ENCODE data around the gene RNF39. TPM values are rescaled to one million over a fixed set of nuclear protein-coding genes. Genes with fewer than 3 reads are reported as not detected.
A peak's percentile ranks its signal among the peaks of the same experiment; 100 is the strongest.

Gene RNF39
- total and polyA plus RNA-seq, 2 of the 13 experiments (the other 11 are each of a cell fraction or from before 2014, with no cell fraction given) = 0.13 to 1.8 TPM

DNA sequence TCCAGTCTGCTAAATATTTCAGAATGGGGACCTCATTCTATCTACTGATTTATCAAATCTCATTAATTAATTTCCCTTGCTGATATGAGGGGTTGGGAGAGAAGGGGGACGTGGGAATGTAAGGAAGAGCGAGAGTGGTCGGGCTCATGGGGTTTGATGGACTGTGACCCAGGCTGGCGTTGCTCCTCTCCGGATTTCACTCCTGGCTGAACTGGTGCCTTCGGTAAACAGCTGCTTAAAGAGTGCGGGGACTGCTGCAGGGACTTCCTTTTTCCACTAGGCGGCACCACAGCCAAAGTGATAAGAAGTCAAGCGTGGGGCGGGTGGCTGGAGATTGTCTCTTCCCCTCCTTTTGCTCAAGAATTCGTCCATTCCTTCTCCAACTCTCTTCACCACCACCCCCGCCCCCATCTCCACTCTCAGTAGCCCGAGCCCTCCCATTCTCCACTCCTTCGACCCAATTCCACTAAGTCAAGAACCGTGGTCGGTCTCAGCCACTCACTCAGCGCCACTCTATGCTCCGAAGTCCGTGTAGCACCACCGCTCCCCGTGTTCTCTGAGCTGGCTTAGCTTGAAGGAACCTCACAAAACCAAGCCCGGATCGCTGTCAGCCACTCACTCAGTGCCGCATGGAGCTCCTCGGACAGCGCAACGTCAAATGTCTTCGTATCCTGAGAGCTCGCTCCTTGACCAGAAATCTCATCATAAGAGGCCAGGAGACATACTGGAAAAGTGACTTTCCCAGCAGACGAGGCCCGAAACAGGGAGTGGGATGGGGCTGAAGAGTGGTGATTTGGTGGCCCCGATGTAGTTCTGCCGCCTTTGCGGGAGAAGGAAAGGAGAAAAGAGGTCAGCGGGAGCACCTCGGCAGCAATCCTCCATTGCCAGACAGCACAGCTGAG, 27.7 kb upstream of the RNF39 start (continued):
- TF ChIP-seq PHF20 (CRISPR knock-in tag; IDR thresholded peaks at IDR 0.05) = no peak
- peak in 1 of 2 experiments; percentile 66; a peak in 2 of 4 replicates for TF ChIP-seq KLF16 (CRISPR knock-in tag; IDR thresholded peaks at IDR 0.05)
- no peak for TF ChIP-seq ZNF232 (CRISPR knock-in tag; IDR thresholded peaks at IDR 0.05; ENCODE audit: borderline replicate concordance)
- TF ChIP-seq SIN3B (IDR thresholded peaks at IDR 0.05; ENCODE audit: low read length) = no peak
- no peak for TF ChIP-seq U2AF2 (IDR thresholded peaks at IDR 0.05; ENCODE audit: low read depth, low read length)
- TF ChIP-seq KLF6 (CRISPR knock-in tag; IDR thresholded peaks at IDR 0.05) = peak; percentile 83
- TF ChIP-seq ZNF841 (CRISPR knock-in tag; IDR thresholded peaks at IDR 0.05; ENCODE audit: borderline replicate concordance) = no peak
- no peak for TF ChIP-seq RAD51 (IDR thresholded peaks at IDR 0.05; ENCODE audit: borderline replicate concordance)
- TF ChIP-seq, protein P1, sequence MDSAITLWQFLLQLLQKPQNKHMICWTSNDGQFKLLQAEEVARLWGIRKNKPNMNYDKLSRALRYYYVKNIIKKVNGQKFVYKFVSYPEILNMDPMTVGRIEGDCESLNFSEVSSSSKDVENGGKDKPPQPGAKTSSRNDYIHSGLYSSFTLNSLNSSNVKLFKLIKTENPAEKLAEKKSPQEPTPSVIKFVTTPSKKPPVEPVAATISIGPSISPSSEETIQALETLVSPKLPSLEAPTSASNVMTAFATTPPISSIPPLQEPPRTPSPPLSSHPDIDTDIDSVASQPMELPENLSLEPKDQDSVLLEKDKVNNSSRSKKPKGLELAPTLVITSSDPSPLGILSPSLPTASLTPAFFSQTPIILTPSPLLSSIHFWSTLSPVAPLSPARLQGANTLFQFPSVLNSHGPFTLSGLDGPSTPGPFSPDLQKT (CRISPR knock-in tag; IDR thresholded peaks at IDR 0.05; ENCODE audit: borderline replicate concordance) = no peak
- TF ChIP-seq MBD4 (IDR thresholded peaks at IDR 0.05; ENCODE audit: borderline replicate concordance, low read length) = no peak
- no peak for TF ChIP-seq ZNF484 (CRISPR knock-in tag; IDR thresholded peaks at IDR 0.05; ENCODE audit: borderline replicate concordance, low read depth)
- no peak for TF ChIP-seq DNMT3B (CRISPR knock-in tag; conservative IDR thresholded peaks at IDR 0.05)
- no peak for TF ChIP-seq ZNF552 (CRISPR knock-in tag; IDR thresholded peaks at IDR 0.05; ENCODE audit: borderline replicate concordance)
- peak; percentile 81; the same call in 1 of the 2 replicates for TF ChIP-seq MAZ (IDR thresholded peaks at IDR 0.05; ENCODE audit: borderline replicate concordance, low read depth, low read length)
- peak; percentile 58 for TF ChIP-seq MAZ (CRISPR knock-in tag; IDR thresholded peaks at IDR 0.05; ENCODE audit: low read depth)
- no peak for TF ChIP-seq ZMYM3 (CRISPR knock-in tag; IDR thresholded peaks at IDR 0.05)
- no peak for TF ChIP-seq ATAD3A (CRISPR knock-in tag; IDR thresholded peaks at IDR 0.05)
- TF ChIP-seq MLLT10 (CRISPR knock-in tag; IDR thresholded peaks at IDR 0.05) = no peak
- TF ChIP-seq KAT7 (CRISPR knock-in tag; IDR thresholded peaks at IDR 0.05; ENCODE audit: borderline replicate concordance) = peak; percentile 70; the same call in 1 of the 2 replicates
- TF ChIP-seq ZNF460 (CRISPR knock-in tag; IDR thresholded peaks at IDR 0.05; ENCODE audit: borderline replicate concordance) = no peak
- no peak for TF ChIP-seq MYNN (CRISPR knock-in tag; IDR thresholded peaks at IDR 0.05; ENCODE audit: low read depth)
- TF ChIP-seq ATF7-NPFF (CRISPR knock-in tag; IDR thresholded peaks at IDR 0.05; ENCODE audit: low read depth) = no peak
- TF ChIP-seq HMG20A (CRISPR knock-in tag; IDR thresholded peaks at IDR 0.05; ENCODE audit: borderline replicate concordance) = no peak

Measured in HepG2 (cell line).